HFFc6 (cell line): Measurements from ENCODE around the gene OR52L1. TPM values are rescaled to one million over a fixed set of nuclear protein-coding genes. Genes with fewer than 3 reads are reported as not detected.

Experiments
- DNase-seq: peaks from one replicate; pipeline ENCODE4 v3.0.0-alpha.2; 2018
- H3K27ac Mint-ChIP-seq: 2 replicates; pipeline ENCODE4 v1.8.0; 2020; ENCODE audit warnings: mild to moderate bottlenecking, mixed read lengths
- H3K27me3 Mint-ChIP-seq: 2 replicates; pipeline ENCODE4 v1.8.0; 2021; ENCODE audit warnings: mild to moderate bottlenecking, moderate library complexity, mixed read lengths; ENCODE audit not compliant: insufficient read depth
- H3K36me3 Mint-ChIP-seq: 2 replicates; pipeline ENCODE4 v1.8.0; 2021; ENCODE audit warnings: low read depth, mixed read lengths
- H3K4me1 Mint-ChIP-seq: 2 replicates; pipeline ENCODE4 v1.8.0; 2020; ENCODE audit warnings: low read depth, mixed read lengths
- H3K4me3 Mint-ChIP-seq: 2 replicates; pipeline ENCODE4 v1.8.0; 2020; ENCODE audit warnings: mild to moderate bottlenecking, moderate library complexity, mixed read lengths
- H3K9me3 Mint-ChIP-seq: 2 replicates; pipeline ENCODE4 v1.8.0; 2020; ENCODE audit warnings: mild to moderate bottlenecking, mixed read lengths
- CTCF ChIP-seq: fragments of 200-600 bp; sonication (generic); IDR thresholded peaks from 2 replicates; pipeline ENCODE4 v1.5.0; 2021; ENCODE audit warnings: antibody characterized with exemption, mild to moderate bottlenecking
- total RNA-seq, 6 experiments: library from RNA; stranded (reverse); fragmentation: NEBNext Ultra II Directional; extraction: Animal tissue kit (Norgen Biotek cat#: 25700); gene quantifications; 2 replicates in 1 of 6; 3 replicates in 5 of 6; pipeline ENCODE4 v1.2.3, GENCODE V29; 2021

The OR52L1 gene
- total RNA-seq, 6 experiments from 2014 or later: not detected

DNA sequence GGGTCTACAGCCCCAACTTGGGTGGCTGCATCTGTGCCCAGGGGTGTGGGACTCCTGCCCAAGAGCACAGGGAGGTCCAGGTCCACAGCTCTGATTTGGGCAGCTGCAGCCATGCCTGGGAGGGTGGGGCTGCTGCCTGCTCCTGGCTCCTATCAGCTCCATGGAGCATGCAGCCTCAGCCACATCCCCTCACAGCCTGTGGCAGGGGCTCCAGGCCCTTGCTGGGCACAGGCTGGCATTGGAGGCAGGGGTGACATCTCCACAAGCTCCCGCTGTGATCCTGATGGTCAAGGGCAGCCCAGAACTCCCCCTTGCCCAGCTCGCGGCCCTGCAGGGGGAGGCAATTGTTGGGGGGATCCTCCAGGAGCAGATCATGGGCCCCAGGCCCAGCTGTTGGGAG is 26.3 kb upstream of the OR52L1 start:
- H3K9me3 Mint-ChIP-seq: peaks cover 33% of the 10 kb centered on the region
- no peak for DNase-seq
- no peak overlapping the region for H3K4me3 Mint-ChIP-seq
- no peak overlapping the region for H3K27ac Mint-ChIP-seq
- TF ChIP-seq CTCF: no peak
- H3K4me1 Mint-ChIP-seq: no peaks in the 10 kb centered on the region
- peaks cover 2% of the 10 kb centered on the region; the same call in 1 of the 2 replicates for H3K27me3 Mint-ChIP-seq
- no peaks in the 10 kb centered on the region; the same call in 1 of the 2 replicates for H3K36me3 Mint-ChIP-seq

DNA sequence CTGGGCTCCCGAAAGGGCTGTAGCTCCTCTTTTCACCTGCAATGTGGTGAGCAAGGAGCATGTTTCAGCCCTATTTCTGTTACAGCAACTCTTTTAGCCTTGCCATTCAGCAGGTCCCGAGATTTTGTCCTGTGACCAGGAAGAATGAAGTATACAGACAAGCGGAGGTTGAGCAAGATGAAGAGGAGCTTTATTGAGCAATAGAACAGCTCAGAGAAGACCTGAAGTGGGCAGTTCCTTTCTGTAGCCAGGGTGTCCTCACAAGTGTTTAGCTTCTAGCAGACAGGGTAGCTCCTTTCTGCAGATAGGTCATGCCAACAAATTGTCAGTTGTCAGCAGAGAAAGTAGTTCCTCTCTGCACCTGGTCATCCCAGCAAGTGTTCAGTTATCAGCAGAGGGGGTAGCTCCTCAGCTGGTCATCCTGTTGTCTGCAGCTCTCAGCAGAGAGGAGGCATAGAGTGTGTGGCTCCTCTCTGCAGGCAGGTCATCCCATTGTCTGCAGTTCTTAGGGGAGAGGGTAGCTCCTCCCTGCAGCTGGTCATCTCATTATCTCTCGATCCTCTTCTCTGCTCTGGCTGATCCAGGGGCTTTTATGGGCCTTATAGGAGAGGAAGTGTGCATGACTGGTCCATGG is 25.4 kb upstream of the OR52L1 start:
- no peak for DNase-seq
- TF ChIP-seq CTCF: no peak
- H3K4me1 Mint-ChIP-seq: no peaks in the 10 kb centered on the region
- H3K4me3 Mint-ChIP-seq: no peak overlapping the region
- peaks cover 35% of the 10 kb centered on the region for H3K9me3 Mint-ChIP-seq
- H3K27ac Mint-ChIP-seq: no peak overlapping the region
- no peaks in the 10 kb centered on the region; the same call in 1 of the 2 replicates for H3K36me3 Mint-ChIP-seq
- H3K27me3 Mint-ChIP-seq: peaks cover 2% of the 10 kb centered on the region; the same call in 1 of the 2 replicates

GRCh38 chr11:6006846-6007245 is 20.1 kb upstream of the OR52L1 start, which contains the start of gene OR56A4:
TSS of gene OR56A4 (minus strand) at chr11:6006946. CDS start at chr11:6002992, 3,954 bp downstream.
- H3K27me3 Mint-ChIP-seq: peaks cover 2% of the 10 kb centered on the region
- H3K36me3 Mint-ChIP-seq: no peaks in the 10 kb centered on the region; the same call in 1 of the 2 replicates
- H3K27ac Mint-ChIP-seq: no peak within 1 kb of the TSS
- DNase-seq: no peak
- no peak within 1 kb of the TSS for H3K4me3 Mint-ChIP-seq
- peaks cover 29% of the 10 kb centered on the region for H3K9me3 Mint-ChIP-seq
- no peaks in the 10 kb centered on the region for H3K4me1 Mint-ChIP-seq
- no peak for TF ChIP-seq CTCF

DNA sequence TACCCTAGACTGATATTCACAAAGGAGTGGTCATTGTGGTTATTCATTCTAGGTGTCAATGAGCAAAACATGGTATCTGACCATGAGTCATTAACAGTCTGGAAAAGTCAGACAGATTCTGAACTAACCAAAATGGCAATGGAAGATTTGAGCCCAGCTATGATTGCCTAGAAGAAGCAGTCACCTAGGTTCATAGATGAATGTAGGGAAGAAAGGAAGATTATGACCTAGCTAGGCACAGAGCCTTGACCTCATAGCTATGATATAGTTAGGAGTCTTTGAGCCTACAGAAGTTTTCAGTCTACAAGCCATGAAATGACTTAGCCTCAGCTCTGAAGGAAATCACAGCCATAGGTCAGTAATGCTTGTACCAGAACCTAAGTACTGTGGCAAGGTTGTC is 19.6 kb upstream of the OR52L1 start:
- DNase-seq: no peak
- no peak overlapping the region for H3K4me3 Mint-ChIP-seq
- no peak overlapping the region for H3K27ac Mint-ChIP-seq
- no peaks in the 10 kb centered on the region for H3K4me1 Mint-ChIP-seq
- H3K9me3 Mint-ChIP-seq: peaks cover 26% of the 10 kb centered on the region
- no peak for TF ChIP-seq CTCF
- no peaks in the 10 kb centered on the region for H3K36me3 Mint-ChIP-seq
- H3K27me3 Mint-ChIP-seq: peaks cover 2% of the 10 kb centered on the region

- no peaks in the 10 kb centered on the region for H3K36me3 Mint-ChIP-seq
- H3K27me3 Mint-ChIP-seq: no peaks in the 10 kb centered on the region; the same call in 1 of the 2 replicates
- no peak overlapping the region for H3K4me3 Mint-ChIP-seq
- no peak overlapping the region for H3K27ac Mint-ChIP-seq
- H3K9me3 Mint-ChIP-seq: peaks cover 34% of the 10 kb centered on the region
- no peak for DNase-seq
- TF ChIP-seq CTCF: no peak
- H3K4me1 Mint-ChIP-seq: no peaks in the 10 kb centered on the region
Observed at GRCh38 chr11:6002202-6002699, 15.5 kb upstream of the OR52L1 start.
